ENCODE measurements around the gene POLR3K. TPM values are rescaled to one million over a fixed set of nuclear protein-coding genes. Genes with fewer than 3 reads are reported as not detected.

The POLR3K gene
- total RNA-seq, 2 experiments from 2014 or later = 26.2 to 74.1 TPM

- H3K9me3 ChIP-seq (ENCODE audit: low read length) = no peaks in the 10 kb centered on the region
- H3K36me3 ChIP-seq (ENCODE audit: insufficient read depth, low read length) = no peaks in the 10 kb centered on the region
- no peak for DNase-seq (ENCODE audit: low spot score)
- intact Hi-C loops (cut with micrococcal nuclease; ENCODE audit: unreplicated experiment) = no loop called here
- no peak overlapping the region for H3K27ac ChIP-seq (ENCODE audit: low read depth, low read length, poor library complexity, severe bottlenecking)
- H2AFZ ChIP-seq (ENCODE audit: low read length) = no peak overlapping the region
- H4K20me1 ChIP-seq (ENCODE audit: insufficient read depth, low read length) = no peaks in the 10 kb centered on the region
- no TSS peak for BruUV-seq (replicated peaks)
- H3K4me3 ChIP-seq (ENCODE audit: low read depth, low read length, poor library complexity, severe bottlenecking) = no peak overlapping the region
- H3K9me2 ChIP-seq (ENCODE audit: insufficient read depth, low read length) = no peaks in the 10 kb centered on the region
- POLR2A ChIA-PET = no interaction called here
- no peak for TF ChIP-seq EZH2phosphoT487 (IDR thresholded peaks at IDR 0.05; ENCODE audit: borderline replicate concordance, low read depth, low read length)
- TF ChIP-seq, protein P1, sequence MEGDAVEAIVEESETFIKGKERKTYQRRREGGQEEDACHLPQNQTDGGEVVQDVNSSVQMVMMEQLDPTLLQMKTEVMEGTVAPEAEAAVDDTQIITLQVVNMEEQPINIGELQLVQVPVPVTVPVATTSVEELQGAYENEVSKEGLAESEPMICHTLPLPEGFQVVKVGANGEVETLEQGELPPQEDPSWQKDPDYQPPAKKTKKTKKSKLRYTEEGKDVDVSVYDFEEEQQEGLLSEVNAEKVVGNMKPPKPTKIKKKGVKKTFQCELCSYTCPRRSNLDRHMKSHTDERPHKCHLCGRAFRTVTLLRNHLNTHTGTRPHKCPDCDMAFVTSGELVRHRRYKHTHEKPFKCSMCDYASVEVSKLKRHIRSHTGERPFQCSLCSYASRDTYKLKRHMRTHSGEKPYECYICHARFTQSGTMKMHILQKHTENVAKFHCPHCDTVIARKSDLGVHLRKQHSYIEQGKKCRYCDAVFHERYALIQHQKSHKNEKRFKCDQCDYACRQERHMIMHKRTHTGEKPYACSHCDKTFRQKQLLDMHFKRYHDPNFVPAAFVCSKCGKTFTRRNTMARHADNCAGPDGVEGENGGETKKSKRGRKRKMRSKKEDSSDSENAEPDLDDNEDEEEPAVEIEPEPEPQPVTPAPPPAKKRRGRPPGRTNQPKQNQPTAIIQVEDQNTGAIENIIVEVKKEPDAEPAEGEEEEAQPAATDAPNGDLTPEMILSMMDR (conservative IDR thresholded peaks at IDR 0.05; ENCODE audit: low read length) = no peak
- CTCF ChIA-PET (ENCODE audit: unreplicated experiment) = no interaction called here
- H3K4me2 ChIP-seq (ENCODE audit: low read length) = no peak overlapping the region
- H3K79me2 ChIP-seq (ENCODE audit: insufficient read depth, low read depth, low read length) = no peaks in the 10 kb centered on the region
- H3K4me1 ChIP-seq (ENCODE audit: insufficient read depth, low read length, poor library complexity, severe bottlenecking) = peaks cover 10% of the 10 kb centered on the region
These were observed 18.4 kb upstream of the POLR3K start for GRCh38 chr16:71540-72401.

- Histone ChIP-seq H3K4me3 (ENCODE audit: low read depth, low read length, poor library complexity, severe bottlenecking) (no peak overlapping the region), H3K79me2 (ENCODE audit: insufficient read depth, low read depth, low read length) (no peaks in the 10 kb centered on the region), H3K36me3 (ENCODE audit: insufficient read depth, low read length) (no peaks in the 10 kb centered on the region), H3K4me1 (ENCODE audit: insufficient read depth, low read length, poor library complexity, severe bottlenecking) (peaks cover 4% of the 10 kb centered on the region), H4K20me1 (ENCODE audit: insufficient read depth, low read length) (no peaks in the 10 kb centered on the region), H3K27ac (ENCODE audit: low read depth, low read length, poor library complexity, severe bottlenecking) (no peak overlapping the region), H3K9me3 (ENCODE audit: low read length) (no peaks in the 10 kb centered on the region), H3K4me2 (ENCODE audit: low read length) (no peak overlapping the region), H2AFZ (ENCODE audit: low read length) (no peak overlapping the region), H3K9me2 (ENCODE audit: insufficient read depth, low read length) (no peaks in the 10 kb centered on the region)
- POLR2A ChIA-PET = no interaction called here
- intact Hi-C loops (cut with micrococcal nuclease; ENCODE audit: unreplicated experiment) = no loop called here
- DNase-seq (ENCODE audit: low spot score) = no peak
- CTCF ChIA-PET (ENCODE audit: unreplicated experiment) = no interaction called here
- BruUV-seq (replicated peaks) = no TSS peak
- TF ChIP-seq EZH2phosphoT487 (IDR thresholded peaks at IDR 0.05; ENCODE audit: borderline replicate concordance, low read depth, low read length) = no peak
- TF ChIP-seq, protein P1 (conservative IDR thresholded peaks at IDR 0.05; ENCODE audit: low read length) = no peak
These were observed 17.8 kb upstream of the POLR3K start for GRCh38 chr16:71210-71539.

DNA sequence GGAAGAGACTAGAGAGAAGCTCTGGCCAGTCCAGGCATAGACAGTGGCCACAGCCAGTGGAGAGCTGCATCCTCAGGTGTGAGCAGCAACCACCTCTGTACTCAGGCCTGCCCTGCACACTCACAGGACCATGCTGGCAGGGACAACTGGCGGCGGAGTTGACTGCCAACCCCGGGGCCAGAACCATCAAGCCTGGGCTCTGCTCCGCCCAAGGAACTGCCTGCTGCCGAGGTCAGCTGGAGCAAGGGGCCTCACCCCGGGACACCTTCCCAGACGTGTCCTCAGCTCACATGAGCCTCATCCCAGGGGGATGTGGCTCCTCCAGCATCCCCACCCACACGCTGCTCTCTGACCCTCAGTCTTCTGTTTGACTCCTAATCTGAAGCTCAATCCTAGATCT lies 15.8 kb upstream of the POLR3K start:
- Histone ChIP-seq H3K9me2 (ENCODE audit: insufficient read depth, low read length) (no peaks in the 10 kb centered on the region), H3K4me1 (ENCODE audit: insufficient read depth, low read length, poor library complexity, severe bottlenecking) (no peaks in the 10 kb centered on the region), H3K4me2 (ENCODE audit: low read length) (no peak overlapping the region), H3K27ac (ENCODE audit: low read depth, low read length, poor library complexity, severe bottlenecking) (no peak overlapping the region), H3K4me3 (ENCODE audit: low read depth, low read length, poor library complexity, severe bottlenecking) (no peak overlapping the region), H3K36me3 (ENCODE audit: insufficient read depth, low read length) (no peaks in the 10 kb centered on the region), H2AFZ (ENCODE audit: low read length) (no peak overlapping the region), H4K20me1 (ENCODE audit: insufficient read depth, low read length) (no peaks in the 10 kb centered on the region), H3K79me2 (ENCODE audit: insufficient read depth, low read depth, low read length) (no peaks in the 10 kb centered on the region), H3K9me3 (ENCODE audit: low read length) (no peaks in the 10 kb centered on the region)
- intact Hi-C loops (cut with micrococcal nuclease; ENCODE audit: unreplicated experiment) = no loop called here
- CTCF ChIA-PET (ENCODE audit: unreplicated experiment) = no interaction called here
- no peak for DNase-seq (ENCODE audit: low spot score)
- TF ChIP-seq, protein P1 (conservative IDR thresholded peaks at IDR 0.05; ENCODE audit: low read length) = no peak
- TF ChIP-seq EZH2phosphoT487 (IDR thresholded peaks at IDR 0.05; ENCODE audit: borderline replicate concordance, low read depth, low read length) = no peak
- BruUV-seq (replicated peaks) = no TSS peak
- POLR2A ChIA-PET = interaction anchor here (0.6 kb wide), 1 partner anchor 30 kb away, joined by 5 read pairs; no protein-coding TSS in a partner anchor
